Activated naive CD8-positive, alpha-beta T cell treated with anti-CD3 and anti-CD28 coated beads, Interleukin-2, amount 50 U/mL, for 24 hours (primary cell): ENCODE measurements around the gene LIPC.

Experiments used
- ATAC-seq: fragments of 150-1000 bp; cut with Tn5 transposase; one replicate; pipeline ENCODE4 v1.10.0; 2021
- DNase-seq: peaks from one replicate; pipeline ENCODE4 v3.0.0; 2021
- H3K27ac Mint-ChIP-seq: one replicate; pipeline ENCODE4 v1.8.0; 2021; ENCODE audit warnings: mild to moderate bottlenecking, mixed read lengths
- H3K27me3 Mint-ChIP-seq: one replicate; pipeline ENCODE4 v1.8.0; 2021; ENCODE audit warnings: mixed read lengths
- H3K36me3 Mint-ChIP-seq: one replicate; pipeline ENCODE4 v1.8.0; 2021; ENCODE audit warnings: low read depth, mixed read lengths
- H3K4me1 Mint-ChIP-seq: one replicate; pipeline ENCODE4 v1.8.0; 2021; ENCODE audit warnings: mixed read lengths
- H3K4me3 Mint-ChIP-seq: one replicate; pipeline ENCODE4 v1.8.0; 2021; ENCODE audit warnings: mild to moderate bottlenecking, moderate library complexity, mixed read lengths
- H3K9me3 Mint-ChIP-seq: one replicate; pipeline ENCODE4 v1.8.0; 2021; ENCODE audit warnings: mixed read lengths

Gene LIPC

DNA sequence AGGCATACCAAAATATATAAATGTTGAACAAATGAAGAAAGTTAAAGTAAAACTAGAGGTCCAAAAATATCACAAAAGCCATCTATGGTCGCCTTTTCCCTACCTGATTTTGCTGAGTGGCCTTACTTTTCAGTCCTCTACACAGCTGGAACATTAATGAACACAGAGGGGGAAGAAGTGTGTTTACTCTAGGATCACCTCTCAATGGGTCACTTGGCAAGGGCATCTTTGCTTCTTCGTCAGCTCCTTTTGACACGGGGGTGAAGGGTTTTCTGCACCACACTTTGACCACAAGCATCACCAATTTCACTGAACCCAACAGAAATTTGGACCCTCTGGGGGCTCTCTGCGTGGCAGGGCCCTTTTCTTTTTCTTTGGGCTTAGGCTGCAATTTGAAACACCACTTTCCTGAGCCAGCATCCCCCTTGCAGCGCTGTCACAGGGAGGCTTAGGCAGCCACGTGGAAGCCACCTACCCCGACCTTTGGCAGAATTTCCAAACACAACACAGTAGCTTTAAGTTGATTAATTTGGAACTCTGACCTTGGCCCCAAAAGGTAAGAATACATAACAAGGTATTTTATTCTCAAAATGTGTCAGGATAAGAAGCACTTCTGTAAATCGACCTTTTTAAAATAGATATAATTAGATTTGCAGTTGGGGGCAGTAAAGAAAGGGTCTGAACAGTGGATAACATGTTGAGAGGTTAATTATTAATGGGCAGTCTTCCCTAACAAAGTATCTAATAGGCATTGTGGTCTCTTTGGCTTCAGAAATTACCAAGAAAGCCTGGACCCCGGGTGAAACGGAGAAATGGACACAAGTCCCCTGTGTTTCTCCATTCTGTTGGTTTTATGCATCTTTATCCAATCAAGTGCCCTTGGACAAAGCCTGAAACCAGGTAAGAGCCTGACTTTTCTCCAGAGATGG, at the start of gene LIPC:
Gene LIPC, plus strand, starts transcription at position 771 of the 929 bp plus-strand sequence. Its CDS starts 42 bp downstream, at position 813.
- Mint-ChIP-seq H3K36me3 (no peaks in the 10 kb centered on the region), H3K9me3 (no peaks in the 10 kb centered on the region), H3K4me1 (no peaks in the 10 kb centered on the region), H3K4me3 (no peak within 1 kb of the TSS), H3K27ac (no peak within 1 kb of the TSS), H3K27me3 (no peaks in the 10 kb centered on the region)
- DNase-seq (no peak), ATAC-seq (no peak)

DNA sequence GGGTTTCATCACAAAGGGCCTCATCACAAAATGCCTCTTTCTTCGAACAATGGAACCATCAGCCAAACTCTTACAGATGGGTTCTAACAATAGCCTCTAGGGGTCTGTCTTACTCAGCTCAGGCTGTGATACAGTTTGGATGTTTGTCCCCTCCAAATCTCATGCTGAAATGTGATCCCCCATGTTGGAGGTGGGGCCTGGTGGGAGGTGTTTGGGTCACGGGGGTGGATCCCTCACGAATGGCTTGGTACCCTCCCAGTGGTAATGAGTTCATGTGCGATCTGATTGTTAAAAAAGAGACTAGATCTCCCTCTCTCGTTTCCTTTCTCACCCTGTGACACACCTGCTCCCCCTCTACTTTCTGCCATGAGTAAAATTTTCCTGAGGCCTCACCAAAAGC, 47.9 kb upstream of the LIPC start:
- Mint-ChIP-seq H3K4me1 (peaks cover 16% of the 10 kb centered on the region), H3K36me3 (peaks cover 2% of the 10 kb centered on the region), H3K9me3 (peaks cover 4% of the 10 kb centered on the region), H3K27me3 (peaks cover 2% of the 10 kb centered on the region), H3K4me3 (peak overlapping the region; percentile 20), H3K27ac (peak overlapping the region; percentile 82)
- DNase-seq (peak; percentile 61), ATAC-seq (peak; percentile 96)

DNA sequence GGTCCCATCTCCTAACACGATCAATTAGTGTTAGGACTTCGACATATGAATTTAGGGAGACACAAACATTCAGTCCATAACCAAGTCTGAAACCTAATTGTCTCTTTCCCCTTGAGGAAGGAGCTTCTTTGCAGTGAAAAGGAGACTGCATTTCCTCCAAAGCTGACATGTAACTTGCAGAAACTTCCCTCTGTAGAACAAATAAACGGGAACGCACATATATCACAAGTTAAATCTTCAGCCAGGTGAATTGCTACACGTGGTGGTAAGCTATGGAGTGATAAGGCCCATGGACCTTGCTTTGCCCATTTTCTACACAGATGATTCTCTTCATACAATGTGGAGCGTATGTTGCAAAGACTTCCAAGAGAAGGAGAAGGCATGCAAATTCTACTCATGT, 47.1 kb upstream of the LIPC start:
- Mint-ChIP-seq H3K27me3 (peaks cover 2% of the 10 kb centered on the region), H3K4me1 (peaks cover 16% of the 10 kb centered on the region), H3K27ac (peak overlapping the region; percentile 82), H3K4me3 (no peak overlapping the region), H3K36me3 (peaks cover 2% of the 10 kb centered on the region), H3K9me3 (peaks cover 4% of the 10 kb centered on the region)
- DNase-seq (no peak), ATAC-seq (no peak)

DNA sequence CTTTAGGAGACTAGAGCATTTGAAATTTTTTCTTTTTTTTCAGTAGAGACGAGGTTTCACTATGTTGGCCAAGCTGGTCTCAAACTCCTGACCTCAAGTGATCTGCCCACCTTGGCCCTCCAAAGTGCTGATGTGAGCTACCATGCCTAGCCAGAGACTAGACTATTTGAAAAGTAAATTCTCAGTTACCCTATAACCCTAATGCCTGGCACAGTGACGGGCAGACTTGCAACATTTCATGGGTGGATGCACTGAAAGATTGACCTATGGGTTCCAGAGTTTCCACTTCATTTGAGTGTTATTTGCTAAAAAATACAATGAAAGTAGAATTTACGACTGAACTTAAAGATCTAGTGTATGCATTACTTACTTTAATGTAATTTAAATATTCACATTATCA, 45.7 kb upstream of the LIPC start:
- Mint-ChIP-seq H3K4me3 (no peak overlapping the region), H3K36me3 (peaks cover 2% of the 10 kb centered on the region)
- ATAC-seq = no peak

GRCh38 chr15:58386641-58387040, 45.1 kb upstream of the LIPC start:
- DNase-seq = no peak
- Mint-ChIP-seq H3K27ac (no peak overlapping the region), H3K4me3 (no peak overlapping the region), H3K27me3 (peaks cover 2% of the 10 kb centered on the region), H3K36me3 (peaks cover 2% of the 10 kb centered on the region), H3K9me3 (peaks cover 4% of the 10 kb centered on the region), H3K4me1 (peaks cover 16% of the 10 kb centered on the region)
- no peak for ATAC-seq

More for the DNA sequence above, 45.7 kb upstream of the LIPC start:
- Mint-ChIP-seq H3K9me3 (peaks cover 4% of the 10 kb centered on the region), H3K27me3 (peaks cover 2% of the 10 kb centered on the region), H3K27ac (no peak overlapping the region), H3K4me1 (peaks cover 16% of the 10 kb centered on the region)
- no peak for DNase-seq

DNA sequence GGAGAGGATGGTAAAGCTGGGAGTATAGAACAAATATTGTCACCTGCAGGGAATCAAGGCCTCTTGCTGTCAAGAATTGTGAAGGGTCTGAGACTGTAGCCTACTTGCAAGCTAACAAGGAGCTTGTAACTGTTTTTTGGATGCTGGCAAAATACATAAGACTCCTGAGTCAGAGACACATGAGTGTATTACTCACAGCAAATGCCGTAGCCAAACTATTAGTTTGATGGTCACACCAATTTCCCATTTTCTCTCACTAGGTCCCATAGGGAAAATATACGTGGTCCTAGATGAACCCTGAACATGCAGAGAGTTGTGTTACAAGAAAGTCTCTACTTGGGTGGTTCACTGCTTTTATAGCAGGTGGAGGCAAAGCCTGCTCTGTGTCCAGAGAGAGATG, 44.7 kb upstream of the LIPC start:
- no peak overlapping the region for H3K4me3 Mint-ChIP-seq
- peaks cover 16% of the 10 kb centered on the region for H3K4me1 Mint-ChIP-seq
- DNase-seq (no peak), ATAC-seq (no peak)
- no peak overlapping the region for H3K27ac Mint-ChIP-seq
- H3K36me3 Mint-ChIP-seq = peaks cover 2% of the 10 kb centered on the region
- peaks cover 2% of the 10 kb centered on the region for H3K27me3 Mint-ChIP-seq
- peaks cover 4% of the 10 kb centered on the region for H3K9me3 Mint-ChIP-seq

DNA sequence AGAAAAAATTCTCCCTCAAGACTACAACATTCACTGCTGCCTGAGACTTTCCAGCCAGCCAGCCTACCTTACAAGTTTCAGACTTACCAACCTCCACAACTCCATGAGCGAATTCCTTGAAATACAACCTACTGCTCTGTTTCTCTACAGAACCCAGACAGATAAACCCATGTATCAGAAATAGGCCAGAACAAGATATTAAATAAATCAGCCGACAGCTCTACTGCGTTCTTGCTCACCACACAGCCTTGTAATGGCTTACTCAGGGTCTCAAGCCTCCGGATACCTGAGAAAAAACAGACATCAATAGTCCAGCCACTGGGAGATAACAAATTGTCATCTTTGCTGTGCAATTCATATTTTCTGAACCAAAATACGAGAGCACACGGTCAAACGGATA, 43.6 kb upstream of the LIPC start:
- DNase-seq (no peak), ATAC-seq (no peak)
- Mint-ChIP-seq H3K9me3 (peaks cover 4% of the 10 kb centered on the region), H3K27me3 (peaks cover 2% of the 10 kb centered on the region), H3K4me3 (no peak overlapping the region), H3K27ac (no peak overlapping the region), H3K36me3 (peaks cover 2% of the 10 kb centered on the region), H3K4me1 (peaks cover 16% of the 10 kb centered on the region)

GRCh38 chr15:58390118-58390517, 41.7 kb upstream of the LIPC start:
- DNase-seq = no peak
- no peak for ATAC-seq
- H3K4me3 Mint-ChIP-seq = no peak overlapping the region
- no peaks in the 10 kb centered on the region for H3K4me1 Mint-ChIP-seq
- no peaks in the 10 kb centered on the region for H3K36me3 Mint-ChIP-seq
- no peaks in the 10 kb centered on the region for H3K27me3 Mint-ChIP-seq
- H3K9me3 Mint-ChIP-seq = no peaks in the 10 kb centered on the region
- no peak overlapping the region for H3K27ac Mint-ChIP-seq

- no peak overlapping the region for H3K27ac Mint-ChIP-seq
- H3K9me3 Mint-ChIP-seq = no peaks in the 10 kb centered on the region
- no peaks in the 10 kb centered on the region for H3K4me1 Mint-ChIP-seq
- H3K27me3 Mint-ChIP-seq = no peaks in the 10 kb centered on the region
- no peak for DNase-seq
- no peaks in the 10 kb centered on the region for H3K36me3 Mint-ChIP-seq
- no peak for ATAC-seq
- no peak overlapping the region for H3K4me3 Mint-ChIP-seq
Observed at GRCh38 chr15:58390655-58391054, 41.1 kb upstream of the LIPC start.

DNA sequence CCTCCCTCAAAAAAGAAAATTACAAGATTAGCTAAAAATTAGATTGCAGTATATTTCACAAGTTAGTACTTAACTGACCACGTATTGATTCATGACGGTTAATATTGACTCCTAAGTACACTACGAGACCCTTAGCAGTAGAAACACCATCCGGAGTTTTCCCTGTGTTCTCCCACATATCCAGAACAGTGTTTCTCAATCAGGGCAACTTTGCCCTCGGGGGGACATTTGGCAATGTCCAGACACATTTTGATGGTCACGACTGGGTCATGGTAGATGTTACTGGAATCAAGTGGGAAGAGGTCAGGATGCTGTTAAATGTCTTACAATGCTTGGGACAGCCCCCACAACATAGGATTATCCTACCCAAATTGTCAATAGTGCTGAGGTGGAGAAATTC, 40.7 kb upstream of the LIPC start:
- Mint-ChIP-seq H3K27me3 (no peaks in the 10 kb centered on the region), H3K4me3 (no peak overlapping the region), H3K36me3 (no peaks in the 10 kb centered on the region), H3K9me3 (no peaks in the 10 kb centered on the region), H3K27ac (no peak overlapping the region), H3K4me1 (no peaks in the 10 kb centered on the region)
- ATAC-seq (no peak), DNase-seq (no peak)

DNA sequence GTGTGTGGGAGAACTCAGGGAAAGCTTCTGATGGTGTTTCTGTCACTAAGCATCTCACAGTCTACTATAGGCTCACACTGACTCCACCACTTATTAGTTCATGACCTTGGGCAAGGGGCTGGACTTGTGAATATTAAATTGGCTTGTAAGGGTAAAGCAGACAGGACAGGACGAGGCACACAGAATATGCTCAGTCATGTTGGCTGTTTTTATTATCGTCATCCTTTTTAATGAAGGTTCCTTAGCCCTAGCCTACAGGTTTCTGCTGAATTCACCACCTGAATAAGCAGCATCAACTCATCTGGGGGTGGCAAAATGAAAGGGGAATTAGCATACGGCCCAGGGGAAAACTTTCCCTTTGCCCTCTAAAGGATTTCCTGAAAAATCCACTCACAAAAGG, 39.6 kb upstream of the LIPC start:
- Mint-ChIP-seq H3K4me3 (no peak overlapping the region), H3K4me1 (no peaks in the 10 kb centered on the region), H3K36me3 (no peaks in the 10 kb centered on the region), H3K27me3 (no peaks in the 10 kb centered on the region), H3K27ac (no peak overlapping the region), H3K9me3 (no peaks in the 10 kb centered on the region)
- DNase-seq (no peak), ATAC-seq (no peak)

GRCh38 chr15:58392611-58393161, 39.1 kb upstream of the LIPC start:
- Mint-ChIP-seq H3K4me3 (no peak overlapping the region), H3K27me3 (no peaks in the 10 kb centered on the region), H3K9me3 (no peaks in the 10 kb centered on the region), H3K4me1 (no peaks in the 10 kb centered on the region), H3K36me3 (no peaks in the 10 kb centered on the region), H3K27ac (no peak overlapping the region)
- ATAC-seq = no peak
- no peak for DNase-seq

DNA sequence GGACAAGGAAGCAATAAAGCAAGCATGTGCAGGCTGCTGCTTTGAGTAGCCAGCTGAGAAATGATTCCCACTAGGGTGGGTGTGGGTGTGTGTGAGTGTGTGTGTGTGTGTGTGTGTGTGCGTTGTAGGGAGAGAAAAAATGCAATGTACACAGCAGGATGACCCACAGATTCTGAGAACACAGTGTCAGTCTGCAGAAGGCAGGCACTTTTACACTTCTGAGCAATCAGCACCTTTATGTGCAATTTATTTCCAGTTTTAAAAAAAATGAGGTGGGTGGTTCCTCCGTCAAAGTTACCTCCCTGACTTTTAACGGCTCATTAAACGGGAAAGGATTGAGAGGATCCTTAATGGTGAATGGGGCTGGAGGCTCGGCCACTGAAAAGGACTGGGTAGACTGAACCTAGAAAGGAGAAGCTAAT, 38.5 kb upstream of the LIPC start:
- H3K9me3 Mint-ChIP-seq = no peaks in the 10 kb centered on the region
- DNase-seq (no peak), ATAC-seq (no peak)
- H3K4me1 Mint-ChIP-seq = no peaks in the 10 kb centered on the region
- no peak overlapping the region for H3K4me3 Mint-ChIP-seq
- no peaks in the 10 kb centered on the region for H3K27me3 Mint-ChIP-seq
- no peak overlapping the region for H3K27ac Mint-ChIP-seq
- H3K36me3 Mint-ChIP-seq = no peaks in the 10 kb centered on the region

DNA sequence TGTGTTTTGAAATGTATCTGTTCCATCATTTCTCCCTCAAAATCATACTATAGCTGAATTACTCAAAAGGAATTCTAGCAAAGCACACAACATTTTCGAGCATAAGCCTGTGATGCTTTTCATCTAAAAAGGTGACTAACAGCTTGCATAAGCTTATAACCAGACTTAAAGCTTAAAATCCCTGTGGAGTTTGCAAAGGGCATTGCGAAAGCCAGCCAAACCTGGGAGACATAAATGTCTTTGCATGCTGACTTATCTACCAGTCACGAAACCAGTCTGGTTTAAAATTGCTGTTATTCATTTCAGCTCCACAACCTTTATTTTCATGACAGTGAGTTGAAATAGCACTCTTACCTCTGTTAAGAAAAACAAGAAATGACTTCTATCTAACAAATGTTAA, 35.6 kb upstream of the LIPC start:
- Mint-ChIP-seq H3K4me1 (no peaks in the 10 kb centered on the region), H3K27ac (no peak overlapping the region), H3K36me3 (no peaks in the 10 kb centered on the region), H3K27me3 (no peaks in the 10 kb centered on the region), H3K9me3 (no peaks in the 10 kb centered on the region), H3K4me3 (no peak overlapping the region)
- DNase-seq = no peak
- ATAC-seq = no peak

- Mint-ChIP-seq H3K9me3 (no peaks in the 10 kb centered on the region), H3K4me3 (no peak overlapping the region), H3K36me3 (no peaks in the 10 kb centered on the region), H3K4me1 (no peaks in the 10 kb centered on the region), H3K27me3 (no peaks in the 10 kb centered on the region), H3K27ac (no peak overlapping the region)
- ATAC-seq (no peak), DNase-seq (no peak)
Observed at GRCh38 chr15:58398071-58398470, 33.7 kb upstream of the LIPC start.
